ENCODE results near the gene PAM. TPM values are rescaled to one million over a fixed set of nuclear protein-coding genes. Genes with fewer than 3 reads are reported as not detected.

PAM gene
- total and polyA plus RNA-seq, 4 donors, result 8.2 to 27.5 (median 13.7) TPM

DNA sequence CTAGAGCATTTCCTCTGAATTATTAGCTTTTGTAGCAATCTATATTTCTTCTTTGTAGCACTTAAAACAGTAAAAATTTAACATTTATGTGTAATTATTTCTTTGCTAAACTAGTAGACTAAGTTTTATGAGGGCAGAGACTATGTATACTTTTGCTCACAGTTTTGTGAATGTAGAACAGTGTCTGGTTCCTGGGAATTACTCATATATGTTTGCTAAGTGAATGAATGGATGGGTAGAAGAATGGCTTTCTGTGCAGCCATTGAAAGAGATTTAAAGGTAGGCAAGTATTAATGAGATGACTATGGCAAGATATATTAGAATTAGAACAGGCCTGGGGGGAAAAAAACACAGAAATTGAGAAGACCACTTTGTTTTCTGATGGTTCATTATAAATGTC lies 140.1 kb downstream of the PAM start:
- Histone ChIP-seq H3K4me3 (ENCODE audit: low read depth in 1 of 3, low read length in 3 of 3) (no peak overlapping the region), H3K36me3 (ENCODE audit: control insufficient read depth in 4 of 4, insufficient read depth in 3 of 4, low read depth in 1 of 4, low read length in 3 of 4) (no peaks in the 10 kb centered on the region), H3K9me3 (ENCODE audit: control insufficient read depth in 4 of 4, low read length in 3 of 4) (no peaks in the 10 kb centered on the region), H3K27me3 (ENCODE audit: control insufficient read depth in 4 of 4, insufficient read depth in 4 of 4, low read length in 3 of 4) (no peaks in the 10 kb centered on the region), H3K27ac (ENCODE audit: low read depth in 1 of 2, low read length in 2 of 2) (no peak overlapping the region), H3K9ac (ENCODE audit: low read depth in 1 of 2, low read length in 2 of 2) (no peak overlapping the region), H3K4me1 (ENCODE audit: control insufficient read depth in 4 of 4, insufficient read depth in 4 of 4, low read length in 3 of 4) (no peaks in the 10 kb centered on the region)
- DNase-seq (ENCODE audit: low spot score), result no peak
- TF ChIP-seq, protein P1, sequence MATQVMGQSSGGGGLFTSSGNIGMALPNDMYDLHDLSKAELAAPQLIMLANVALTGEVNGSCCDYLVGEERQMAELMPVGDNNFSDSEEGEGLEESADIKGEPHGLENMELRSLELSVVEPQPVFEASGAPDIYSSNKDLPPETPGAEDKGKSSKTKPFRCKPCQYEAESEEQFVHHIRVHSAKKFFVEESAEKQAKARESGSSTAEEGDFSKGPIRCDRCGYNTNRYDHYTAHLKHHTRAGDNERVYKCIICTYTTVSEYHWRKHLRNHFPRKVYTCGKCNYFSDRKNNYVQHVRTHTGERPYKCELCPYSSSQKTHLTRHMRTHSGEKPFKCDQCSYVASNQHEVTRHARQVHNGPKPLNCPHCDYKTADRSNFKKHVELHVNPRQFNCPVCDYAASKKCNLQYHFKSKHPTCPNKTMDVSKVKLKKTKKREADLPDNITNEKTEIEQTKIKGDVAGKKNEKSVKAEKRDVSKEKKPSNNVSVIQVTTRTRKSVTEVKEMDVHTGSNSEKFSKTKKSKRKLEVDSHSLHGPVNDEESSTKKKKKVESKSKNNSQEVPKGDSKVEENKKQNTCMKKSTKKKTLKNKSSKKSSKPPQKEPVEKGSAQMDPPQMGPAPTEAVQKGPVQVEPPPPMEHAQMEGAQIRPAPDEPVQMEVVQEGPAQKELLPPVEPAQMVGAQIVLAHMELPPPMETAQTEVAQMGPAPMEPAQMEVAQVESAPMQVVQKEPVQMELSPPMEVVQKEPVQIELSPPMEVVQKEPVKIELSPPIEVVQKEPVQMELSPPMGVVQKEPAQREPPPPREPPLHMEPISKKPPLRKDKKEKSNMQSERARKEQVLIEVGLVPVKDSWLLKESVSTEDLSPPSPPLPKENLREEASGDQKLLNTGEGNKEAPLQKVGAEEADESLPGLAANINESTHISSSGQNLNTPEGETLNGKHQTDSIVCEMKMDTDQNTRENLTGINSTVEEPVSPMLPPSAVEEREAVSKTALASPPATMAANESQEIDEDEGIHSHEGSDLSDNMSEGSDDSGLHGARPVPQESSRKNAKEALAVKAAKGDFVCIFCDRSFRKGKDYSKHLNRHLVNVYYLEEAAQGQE (IDR thresholded peaks at IDR 0.05), result no peak

- no peaks in the 10 kb centered on the region for H3K27me3 ChIP-seq (ENCODE audit: control insufficient read depth in 4 of 4, insufficient read depth in 4 of 4, low read length in 3 of 4)
- H3K4me3 ChIP-seq (ENCODE audit: low read depth in 1 of 3, low read length in 3 of 3), result no peak overlapping the region
- TF ChIP-seq RXRA (IDR thresholded peaks at IDR 0.05) (no peak), FOXA2 (IDR thresholded peaks at IDR 0.05) (no peak), JUND (IDR thresholded peaks at IDR 0.05) (no peak), FOXA1 (IDR thresholded peaks at IDR 0.05) (no peak), EGR1 (IDR thresholded peaks at IDR 0.05; ENCODE audit: low read depth in 2 of 2) (no peak), YY1 (IDR thresholded peaks at IDR 0.05) (no peak), HNF4A (conservative IDR thresholded peaks at IDR 0.05) (no peak), TAF1 (conservative IDR thresholded peaks at IDR 0.05) (no peak), SP1 (IDR thresholded peaks at IDR 0.05) (no peak), GABPA (IDR thresholded peaks at IDR 0.05 in 1 of 2, conservative IDR thresholded peaks at IDR 0.05 in 1 of 2) (no peak), CTCF (IDR thresholded peaks at IDR 0.05; ENCODE audit: low read depth, low read length, missing input control) (no peak), HNF4G (IDR thresholded peaks at IDR 0.05) (no peak), RAD21 (IDR thresholded peaks at IDR 0.05) (no peak), NR2F2 (IDR thresholded peaks at IDR 0.05) (no peak)
- TF ChIP-seq, protein P2, sequence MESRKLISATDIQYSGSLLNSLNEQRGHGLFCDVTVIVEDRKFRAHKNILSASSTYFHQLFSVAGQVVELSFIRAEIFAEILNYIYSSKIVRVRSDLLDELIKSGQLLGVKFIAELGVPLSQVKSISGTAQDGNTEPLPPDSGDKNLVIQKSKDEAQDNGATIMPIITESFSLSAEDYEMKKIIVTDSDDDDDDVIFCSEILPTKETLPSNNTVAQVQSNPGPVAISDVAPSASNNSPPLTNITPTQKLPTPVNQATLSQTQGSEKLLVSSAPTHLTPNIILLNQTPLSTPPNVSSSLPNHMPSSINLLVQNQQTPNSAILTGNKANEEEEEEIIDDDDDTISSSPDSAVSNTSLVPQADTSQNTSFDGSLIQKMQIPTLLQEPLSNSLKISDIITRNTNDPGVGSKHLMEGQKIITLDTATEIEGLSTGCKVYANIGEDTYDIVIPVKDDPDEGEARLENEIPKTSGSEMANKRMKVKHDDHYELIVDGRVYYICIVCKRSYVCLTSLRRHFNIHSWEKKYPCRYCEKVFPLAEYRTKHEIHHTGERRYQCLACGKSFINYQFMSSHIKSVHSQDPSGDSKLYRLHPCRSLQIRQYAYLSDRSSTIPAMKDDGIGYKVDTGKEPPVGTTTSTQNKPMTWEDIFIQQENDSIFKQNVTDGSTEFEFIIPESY (IDR thresholded peaks at IDR 0.05), result no peak
- TF ChIP-seq, protein P3, sequence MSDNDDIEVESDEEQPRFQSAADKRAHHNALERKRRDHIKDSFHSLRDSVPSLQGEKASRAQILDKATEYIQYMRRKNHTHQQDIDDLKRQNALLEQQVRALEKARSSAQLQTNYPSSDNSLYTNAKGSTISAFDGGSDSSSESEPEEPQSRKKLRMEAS (IDR thresholded peaks at IDR 0.05), result no peak
- TF ChIP-seq, protein P4, sequence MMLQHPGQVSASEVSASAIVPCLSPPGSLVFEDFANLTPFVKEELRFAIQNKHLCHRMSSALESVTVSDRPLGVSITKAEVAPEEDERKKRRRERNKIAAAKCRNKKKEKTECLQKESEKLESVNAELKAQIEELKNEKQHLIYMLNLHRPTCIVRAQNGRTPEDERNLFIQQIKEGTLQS (IDR thresholded peaks at IDR 0.05), result no peak
- TF ChIP-seq, protein P1 (IDR thresholded peaks at IDR 0.05), result no peak
- no peak for DNase-seq (ENCODE audit: low spot score)
- no peaks in the 10 kb centered on the region for H3K4me1 ChIP-seq (ENCODE audit: control insufficient read depth in 4 of 4, insufficient read depth in 4 of 4, low read length in 3 of 4)
- H3K9me3 ChIP-seq (ENCODE audit: control insufficient read depth in 4 of 4, low read length in 3 of 4), result no peaks in the 10 kb centered on the region
- no peaks in the 10 kb centered on the region for H3K36me3 ChIP-seq (ENCODE audit: control insufficient read depth in 4 of 4, insufficient read depth in 3 of 4, low read depth in 1 of 4, low read length in 3 of 4)
- WGBS, result 92% methylated on average over 6 of the region's 6 CpGs
- no peak overlapping the region for H3K27ac ChIP-seq (ENCODE audit: low read depth in 1 of 2, low read length in 2 of 2)
- no peak overlapping the region for H3K9ac ChIP-seq (ENCODE audit: low read depth in 1 of 2, low read length in 2 of 2)
Measured at GRCh38 chr5:102895976-102896375, 140.9 kb downstream of the PAM start.
